Measurements from ENCODE around the gene MRPL27.

Gene MRPL27

GRCh38 chr17:50318501-50319285, 54.3 kb downstream of the MRPL27 start:
- no peak for DNase-seq (ENCODE audit: low read depth, low spot score)

Data from brain pericyte (primary cell).